OCI-LY1 (cell line): ENCODE results near the gene MERTK.
"Not testable (repeated sequence)": the region's sequence is repeated elsewhere in the genome, so short reads cannot be mapped to it uniquely, and the experiment has no call there.

Experiments
- EZH2 ChIP-seq: fragments of 200-600 bp; sonication (generic), shearing (Covaris generic); IDR thresholded peaks from 2 replicates; pipeline ENCODE4 v1.8.0; 2017; ENCODE audit warnings: borderline replicate concordance, mixed run types, mild to moderate bottlenecking, antibody characterized with exemption, low read length, moderate library complexity, mixed read lengths
- TF ChIP-seq, protein P1 (sequence below): fragments of 200-600 bp; sonication (generic), shearing (Covaris generic); IDR thresholded peaks from 2 replicates; pipeline ENCODE4 v1.5.1; 2017; ENCODE audit warnings: mild to moderate bottlenecking, antibody characterized with exemption, low read length, moderate library complexity, mixed read lengths

DNA sequence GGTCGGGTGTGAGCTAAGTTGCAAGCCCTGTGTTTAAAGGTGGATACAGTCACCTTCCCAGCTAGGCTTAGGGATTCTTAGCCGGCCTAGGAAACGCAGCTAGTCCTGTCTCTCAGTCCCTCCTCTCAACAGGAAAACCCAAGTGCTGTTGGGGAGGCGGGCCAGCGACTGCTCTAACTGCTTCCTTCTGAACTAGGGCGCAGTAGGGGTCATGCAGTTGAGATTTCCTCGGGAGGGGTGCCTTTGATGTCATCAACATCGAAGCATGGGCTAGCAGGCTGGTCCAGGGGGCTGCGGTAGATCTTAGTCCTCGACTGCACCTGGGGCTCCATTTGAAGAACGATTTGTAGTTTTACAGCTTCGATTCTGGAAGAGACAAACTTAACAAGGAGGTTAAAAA, 141.1 kb downstream of the MERTK start:
- TF ChIP-seq, protein P1, sequence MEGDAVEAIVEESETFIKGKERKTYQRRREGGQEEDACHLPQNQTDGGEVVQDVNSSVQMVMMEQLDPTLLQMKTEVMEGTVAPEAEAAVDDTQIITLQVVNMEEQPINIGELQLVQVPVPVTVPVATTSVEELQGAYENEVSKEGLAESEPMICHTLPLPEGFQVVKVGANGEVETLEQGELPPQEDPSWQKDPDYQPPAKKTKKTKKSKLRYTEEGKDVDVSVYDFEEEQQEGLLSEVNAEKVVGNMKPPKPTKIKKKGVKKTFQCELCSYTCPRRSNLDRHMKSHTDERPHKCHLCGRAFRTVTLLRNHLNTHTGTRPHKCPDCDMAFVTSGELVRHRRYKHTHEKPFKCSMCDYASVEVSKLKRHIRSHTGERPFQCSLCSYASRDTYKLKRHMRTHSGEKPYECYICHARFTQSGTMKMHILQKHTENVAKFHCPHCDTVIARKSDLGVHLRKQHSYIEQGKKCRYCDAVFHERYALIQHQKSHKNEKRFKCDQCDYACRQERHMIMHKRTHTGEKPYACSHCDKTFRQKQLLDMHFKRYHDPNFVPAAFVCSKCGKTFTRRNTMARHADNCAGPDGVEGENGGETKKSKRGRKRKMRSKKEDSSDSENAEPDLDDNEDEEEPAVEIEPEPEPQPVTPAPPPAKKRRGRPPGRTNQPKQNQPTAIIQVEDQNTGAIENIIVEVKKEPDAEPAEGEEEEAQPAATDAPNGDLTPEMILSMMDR = not testable (repeated sequence)
- not testable (repeated sequence) for TF ChIP-seq EZH2
